Measurements from ENCODE around the gene SHC2. TPM values are rescaled to one million over a fixed set of nuclear protein-coding genes. Genes with fewer than 3 reads are reported as not detected.
A peak's percentile ranks its signal among the peaks of the same experiment; 100 is the strongest.
"Not testable (repeated sequence)": the region's sequence is repeated elsewhere in the genome, so short reads cannot be mapped to it uniquely, and the experiment has no call there.

The SHC2 gene
- total and polyA plus RNA-seq, 2 experiments from 2014 or later: 2.2 to 4.6 TPM

DNA sequence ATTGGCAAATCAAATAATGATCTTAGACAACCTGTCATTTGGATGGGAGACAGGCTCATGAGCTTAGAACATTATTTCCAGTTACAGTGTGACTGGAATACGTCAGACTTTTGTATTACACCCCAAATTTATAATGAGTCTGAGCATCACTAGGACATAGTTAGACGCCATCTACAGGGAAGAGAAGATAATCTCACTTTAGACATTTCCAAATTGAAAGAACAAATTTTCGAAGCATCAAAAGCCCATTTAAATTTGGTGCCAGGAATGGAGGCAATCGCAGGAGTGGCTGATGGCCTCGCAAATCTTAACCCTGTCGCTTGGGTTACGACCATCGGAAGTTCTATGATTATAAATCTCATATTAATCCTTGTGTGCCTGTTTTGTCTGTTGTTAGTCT lies 74.6 kb downstream of the SHC2 start:
- TF ChIP-seq, protein P1, sequence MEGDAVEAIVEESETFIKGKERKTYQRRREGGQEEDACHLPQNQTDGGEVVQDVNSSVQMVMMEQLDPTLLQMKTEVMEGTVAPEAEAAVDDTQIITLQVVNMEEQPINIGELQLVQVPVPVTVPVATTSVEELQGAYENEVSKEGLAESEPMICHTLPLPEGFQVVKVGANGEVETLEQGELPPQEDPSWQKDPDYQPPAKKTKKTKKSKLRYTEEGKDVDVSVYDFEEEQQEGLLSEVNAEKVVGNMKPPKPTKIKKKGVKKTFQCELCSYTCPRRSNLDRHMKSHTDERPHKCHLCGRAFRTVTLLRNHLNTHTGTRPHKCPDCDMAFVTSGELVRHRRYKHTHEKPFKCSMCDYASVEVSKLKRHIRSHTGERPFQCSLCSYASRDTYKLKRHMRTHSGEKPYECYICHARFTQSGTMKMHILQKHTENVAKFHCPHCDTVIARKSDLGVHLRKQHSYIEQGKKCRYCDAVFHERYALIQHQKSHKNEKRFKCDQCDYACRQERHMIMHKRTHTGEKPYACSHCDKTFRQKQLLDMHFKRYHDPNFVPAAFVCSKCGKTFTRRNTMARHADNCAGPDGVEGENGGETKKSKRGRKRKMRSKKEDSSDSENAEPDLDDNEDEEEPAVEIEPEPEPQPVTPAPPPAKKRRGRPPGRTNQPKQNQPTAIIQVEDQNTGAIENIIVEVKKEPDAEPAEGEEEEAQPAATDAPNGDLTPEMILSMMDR (conservative IDR thresholded peaks at IDR 0.05; ENCODE audit: low read depth in 2 of 2): peak in 1 of 2 experiments; percentile 29; a peak in 2 of 4 replicates
- DNase-seq (ENCODE audit: low spot score); H2AFZ ChIP-seq; H3K27ac Mint-ChIP-seq; H3K4me3 ChIP-seq; H3K36me3 ChIP-seq (ENCODE audit: insufficient read depth); H3K9me2 ChIP-seq (ENCODE audit: insufficient read depth); H3K4me3 Mint-ChIP-seq; H3K27me3 ChIP-seq (ENCODE audit: insufficient read depth); H3K27ac ChIP-seq (ENCODE audit: low read depth); H3K4me2 ChIP-seq; H3K79me2 ChIP-seq (replicated peaks; ENCODE audit: insufficient read depth); H3F3A ChIP-seq (replicated peaks; ENCODE audit: low read depth); H4K20me1 ChIP-seq (replicated peaks; ENCODE audit: insufficient read depth); ATAC-seq; H3K36me3 Mint-ChIP-seq (ENCODE audit: low read depth): not testable (repeated sequence)
- H3K27me3 Mint-ChIP-seq (ENCODE audit: insufficient read depth, low read depth, poor library complexity): peaks cover 20% of the 10 kb centered on the region
- H3K4me1 Mint-ChIP-seq: peaks cover 23% of the 10 kb centered on the region
- peaks cover 17% of the 10 kb centered on the region for H3K9me3 Mint-ChIP-seq
- peaks cover 16% of the 10 kb centered on the region; the same call in 1 of the 2 replicates for H3K4me1 ChIP-seq (ENCODE audit: insufficient read depth)

- Histone ChIP-seq H3K36me3 (ENCODE audit: insufficient read depth) (no peaks in the 10 kb centered on the region), H3K4me2 (no peak overlapping the region), H3K4me1 (ENCODE audit: insufficient read depth) (peaks cover 16% of the 10 kb centered on the region; the same call in 1 of the 2 replicates), H3F3A (replicated peaks; ENCODE audit: low read depth) (no peaks in the 10 kb centered on the region), H3K27me3 (ENCODE audit: insufficient read depth) (no peaks in the 10 kb centered on the region), H3K27ac (ENCODE audit: low read depth) (no peak overlapping the region), H3K4me3 (no peak overlapping the region), H3K9me2 (ENCODE audit: insufficient read depth) (no peaks in the 10 kb centered on the region), H4K20me1 (replicated peaks; ENCODE audit: insufficient read depth) (no peaks in the 10 kb centered on the region), H3K79me2 (replicated peaks; ENCODE audit: insufficient read depth) (no peaks in the 10 kb centered on the region), H2AFZ (peak overlapping the region; percentile 90; the same call in 1 of the 2 replicates)
- no peak for ATAC-seq
- no peak overlapping the region for H3K27ac Mint-ChIP-seq
- H3K4me3 Mint-ChIP-seq: no peak overlapping the region
- peaks cover 23% of the 10 kb centered on the region for H3K4me1 Mint-ChIP-seq
- H3K9me3 Mint-ChIP-seq: peaks cover 25% of the 10 kb centered on the region
- peaks cover 3% of the 10 kb centered on the region; the same call in 2 of the 3 replicates for H3K36me3 Mint-ChIP-seq (ENCODE audit: low read depth)
- DNase-seq (ENCODE audit: low spot score): no peak
- peaks cover 22% of the 10 kb centered on the region for H3K27me3 Mint-ChIP-seq (ENCODE audit: insufficient read depth, low read depth, poor library complexity)
- TF ChIP-seq CREB1 (CRISPR knock-in tag; IDR thresholded peaks at IDR 0.05; ENCODE audit: low read depth) (no peak), NANOG (IDR thresholded peaks at IDR 0.05; ENCODE audit: borderline replicate concordance) (no peak), ETS1 (IDR thresholded peaks at IDR 0.05) (no peak), EZH2phosphoT487 (IDR thresholded peaks at IDR 0.05; ENCODE audit: unreplicated experiment) (no peak), EZH2 (IDR thresholded peaks at IDR 0.05; ENCODE audit: low read depth, unreplicated experiment) (no peak), ZNF331 (CRISPR knock-in tag; IDR thresholded peaks at IDR 0.05; ENCODE audit: low read depth) (no peak)
- TF ChIP-seq, protein P2, sequence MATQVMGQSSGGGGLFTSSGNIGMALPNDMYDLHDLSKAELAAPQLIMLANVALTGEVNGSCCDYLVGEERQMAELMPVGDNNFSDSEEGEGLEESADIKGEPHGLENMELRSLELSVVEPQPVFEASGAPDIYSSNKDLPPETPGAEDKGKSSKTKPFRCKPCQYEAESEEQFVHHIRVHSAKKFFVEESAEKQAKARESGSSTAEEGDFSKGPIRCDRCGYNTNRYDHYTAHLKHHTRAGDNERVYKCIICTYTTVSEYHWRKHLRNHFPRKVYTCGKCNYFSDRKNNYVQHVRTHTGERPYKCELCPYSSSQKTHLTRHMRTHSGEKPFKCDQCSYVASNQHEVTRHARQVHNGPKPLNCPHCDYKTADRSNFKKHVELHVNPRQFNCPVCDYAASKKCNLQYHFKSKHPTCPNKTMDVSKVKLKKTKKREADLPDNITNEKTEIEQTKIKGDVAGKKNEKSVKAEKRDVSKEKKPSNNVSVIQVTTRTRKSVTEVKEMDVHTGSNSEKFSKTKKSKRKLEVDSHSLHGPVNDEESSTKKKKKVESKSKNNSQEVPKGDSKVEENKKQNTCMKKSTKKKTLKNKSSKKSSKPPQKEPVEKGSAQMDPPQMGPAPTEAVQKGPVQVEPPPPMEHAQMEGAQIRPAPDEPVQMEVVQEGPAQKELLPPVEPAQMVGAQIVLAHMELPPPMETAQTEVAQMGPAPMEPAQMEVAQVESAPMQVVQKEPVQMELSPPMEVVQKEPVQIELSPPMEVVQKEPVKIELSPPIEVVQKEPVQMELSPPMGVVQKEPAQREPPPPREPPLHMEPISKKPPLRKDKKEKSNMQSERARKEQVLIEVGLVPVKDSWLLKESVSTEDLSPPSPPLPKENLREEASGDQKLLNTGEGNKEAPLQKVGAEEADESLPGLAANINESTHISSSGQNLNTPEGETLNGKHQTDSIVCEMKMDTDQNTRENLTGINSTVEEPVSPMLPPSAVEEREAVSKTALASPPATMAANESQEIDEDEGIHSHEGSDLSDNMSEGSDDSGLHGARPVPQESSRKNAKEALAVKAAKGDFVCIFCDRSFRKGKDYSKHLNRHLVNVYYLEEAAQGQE (IDR thresholded peaks at IDR 0.05; ENCODE audit: unreplicated experiment): no peak
- TF ChIP-seq, protein P3, sequence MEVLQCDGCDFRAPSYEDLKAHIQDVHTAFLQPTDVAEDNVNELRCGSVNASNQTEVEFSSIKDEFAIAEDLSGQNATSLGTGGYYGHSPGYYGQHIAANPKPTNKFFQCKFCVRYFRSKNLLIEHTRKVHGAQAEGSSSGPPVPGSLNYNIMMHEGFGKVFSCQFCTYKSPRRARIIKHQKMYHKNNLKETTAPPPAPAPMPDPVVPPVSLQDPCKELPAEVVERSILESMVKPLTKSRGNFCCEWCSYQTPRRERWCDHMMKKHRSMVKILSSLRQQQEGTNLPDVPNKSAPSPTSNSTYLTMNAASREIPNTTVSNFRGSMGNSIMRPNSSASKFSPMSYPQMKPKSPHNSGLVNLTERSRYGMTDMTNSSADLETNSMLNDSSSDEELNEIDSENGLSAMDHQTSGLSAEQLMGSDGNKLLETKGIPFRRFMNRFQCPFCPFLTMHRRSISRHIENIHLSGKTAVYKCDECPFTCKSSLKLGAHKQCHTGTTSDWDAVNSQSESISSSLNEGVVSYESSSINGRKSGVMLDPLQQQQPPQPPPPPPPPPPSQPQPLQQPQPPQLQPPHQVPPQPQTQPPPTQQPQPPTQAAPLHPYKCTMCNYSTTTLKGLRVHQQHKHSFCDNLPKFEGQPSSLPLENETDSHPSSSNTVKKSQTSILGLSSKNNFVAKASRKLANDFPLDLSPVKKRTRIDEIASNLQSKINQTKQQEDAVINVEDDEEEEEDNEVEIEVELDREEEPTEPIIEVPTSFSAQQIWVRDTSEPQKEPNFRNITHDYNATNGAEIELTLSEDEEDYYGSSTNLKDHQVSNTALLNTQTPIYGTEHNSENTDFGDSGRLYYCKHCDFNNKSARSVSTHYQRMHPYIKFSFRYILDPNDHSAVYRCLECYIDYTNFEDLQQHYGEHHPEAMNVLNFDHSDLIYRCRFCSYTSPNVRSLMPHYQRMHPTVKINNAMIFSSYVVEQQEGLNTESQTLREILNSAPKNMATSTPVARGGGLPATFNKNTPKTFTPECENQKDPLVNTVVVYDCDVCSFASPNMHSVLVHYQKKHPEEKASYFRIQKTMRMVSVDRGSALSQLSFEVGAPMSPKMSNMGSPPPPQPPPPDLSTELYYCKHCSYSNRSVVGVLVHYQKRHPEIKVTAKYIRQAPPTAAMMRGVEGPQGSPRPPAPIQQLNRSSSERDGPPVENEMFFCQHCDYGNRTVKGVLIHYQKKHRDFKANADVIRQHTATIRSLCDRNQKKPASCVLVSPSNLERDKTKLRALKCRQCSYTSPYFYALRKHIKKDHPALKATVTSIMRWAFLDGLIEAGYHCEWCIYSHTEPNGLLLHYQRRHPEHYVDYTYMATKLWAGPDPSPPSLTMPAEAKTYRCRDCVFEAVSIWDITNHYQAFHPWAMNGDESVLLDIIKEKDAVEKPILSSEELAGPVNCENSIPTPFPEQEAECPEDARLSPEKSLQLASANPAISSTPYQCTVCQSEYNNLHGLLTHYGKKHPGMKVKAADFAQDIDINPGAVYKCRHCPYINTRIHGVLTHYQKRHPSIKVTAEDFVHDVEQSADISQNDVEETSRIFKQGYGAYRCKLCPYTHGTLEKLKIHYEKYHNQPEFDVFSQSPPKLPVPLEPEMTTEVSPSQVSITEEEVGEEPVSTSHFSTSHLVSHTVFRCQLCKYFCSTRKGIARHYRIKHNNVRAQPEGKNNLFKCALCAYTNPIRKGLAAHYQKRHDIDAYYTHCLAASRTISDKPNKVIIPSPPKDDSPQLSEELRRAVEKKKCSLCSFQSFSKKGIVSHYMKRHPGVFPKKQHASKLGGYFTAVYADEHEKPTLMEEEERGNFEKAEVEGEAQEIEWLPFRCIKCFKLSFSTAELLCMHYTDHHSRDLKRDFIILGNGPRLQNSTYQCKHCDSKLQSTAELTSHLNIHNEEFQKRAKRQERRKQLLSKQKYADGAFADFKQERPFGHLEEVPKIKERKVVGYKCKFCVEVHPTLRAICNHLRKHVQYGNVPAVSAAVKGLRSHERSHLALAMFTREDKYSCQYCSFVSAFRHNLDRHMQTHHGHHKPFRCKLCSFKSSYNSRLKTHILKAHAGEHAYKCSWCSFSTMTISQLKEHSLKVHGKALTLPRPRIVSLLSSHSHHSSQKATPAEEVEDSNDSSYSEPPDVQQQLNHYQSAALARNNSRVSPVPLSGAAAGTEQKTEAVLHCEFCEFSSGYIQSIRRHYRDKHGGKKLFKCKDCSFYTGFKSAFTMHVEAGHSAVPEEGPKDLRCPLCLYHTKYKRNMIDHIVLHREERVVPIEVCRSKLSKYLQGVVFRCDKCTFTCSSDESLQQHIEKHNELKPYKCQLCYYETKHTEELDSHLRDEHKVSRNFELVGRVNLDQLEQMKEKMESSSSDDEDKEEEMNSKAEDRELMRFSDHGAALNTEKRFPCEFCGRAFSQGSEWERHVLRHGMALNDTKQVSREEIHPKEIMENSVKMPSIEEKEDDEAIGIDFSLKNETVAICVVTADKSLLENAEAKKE (CRISPR knock-in tag; IDR thresholded peaks at IDR 0.05): no peak
Observed at GRCh38 chr19:384799-385169, 76.0 kb downstream of the SHC2 start.

Measured in GM23338 (cell line).